ENCODE measurements around the gene LIN7A.

The LIN7A gene

GRCh38 chr12:80745851-80746505 lies 191.8 kb downstream of the LIN7A start:
- DNase-seq = no peak
